SW 1271 (cell line): ENCODE measurements around the gene PCDHB8.
A peak's percentile ranks its signal among the peaks of the same experiment; 100 is the strongest.
"Not testable (repeated sequence)": the region's sequence is repeated elsewhere in the genome, so short reads cannot be mapped to it uniquely, and the experiment has no call there.

Experiments
- DNase-seq, 2 experiments: peaks; one replicate each; lab custom pipeline; 2025; lab: John Stamatoyannopoulos, UW

The PCDHB8 gene

DNA sequence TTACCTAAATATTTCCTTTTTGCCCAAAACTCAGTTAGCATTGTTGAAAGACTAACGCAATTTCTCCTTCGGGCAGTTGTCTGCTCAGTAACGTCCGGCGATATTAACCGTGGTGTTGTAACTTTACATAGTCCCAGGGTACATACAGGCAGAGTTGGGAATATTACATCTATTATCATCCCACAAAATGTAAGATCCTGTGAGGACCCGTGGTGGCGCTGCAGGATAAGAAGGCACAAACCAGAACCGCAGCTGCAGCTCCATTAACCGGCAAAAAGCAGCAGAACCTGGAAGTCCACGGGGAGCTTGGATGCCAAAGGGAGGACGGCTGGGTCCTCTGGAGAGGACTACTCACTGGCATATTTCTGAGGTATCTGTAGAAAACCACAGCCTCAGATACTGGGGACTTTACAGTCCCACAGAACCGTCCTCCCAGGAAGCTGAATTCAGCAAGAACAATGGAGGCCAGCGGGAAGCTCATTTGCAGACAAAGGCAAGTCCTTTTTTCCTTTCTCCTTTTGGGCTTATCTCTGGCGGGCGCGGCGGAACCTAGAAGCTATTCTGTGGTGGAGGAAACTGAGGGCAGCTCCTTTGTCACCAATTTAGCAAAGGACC, at the start of gene PCDHB8:
Gene PCDHB8 (plus strand): TSS at position 214 of the 615 bp plus-strand sequence. CDS start 245 bp downstream, at position 459.
- DNase-seq, result not testable (repeated sequence)

DNA sequence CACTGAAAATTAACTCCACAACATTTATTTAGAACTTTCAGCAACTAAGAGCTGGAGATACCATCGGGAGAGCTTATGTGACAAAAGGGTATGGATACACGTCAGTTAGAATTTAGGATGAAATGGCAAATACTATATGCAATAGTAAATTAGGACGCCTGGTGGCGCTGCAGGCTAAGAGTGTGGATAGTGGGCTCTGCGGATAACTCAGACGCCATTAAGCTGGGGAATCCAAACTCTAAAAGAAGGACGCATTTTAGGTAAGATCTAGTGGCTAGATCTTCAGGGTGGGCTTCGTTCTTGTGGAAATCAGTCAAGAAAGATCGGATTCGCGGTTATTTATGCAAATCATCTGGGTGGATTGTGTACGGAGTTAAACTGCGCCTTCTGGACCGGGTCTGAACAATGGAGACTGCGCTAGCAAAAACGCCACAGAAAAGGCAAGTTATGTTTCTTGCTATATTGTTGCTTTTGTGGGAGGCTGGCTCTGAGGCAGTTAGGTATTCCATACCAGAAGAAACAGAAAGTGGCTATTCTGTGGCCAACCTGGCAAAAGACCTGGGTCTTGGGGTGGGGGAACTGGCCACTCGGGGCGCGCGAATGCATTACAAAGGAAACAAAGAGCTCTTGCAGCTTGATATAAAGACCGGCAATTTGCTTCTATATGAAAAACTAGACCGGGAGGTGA, 42.4 kb upstream of the PCDHB8 start, which contains the start of gene PCDHB5:
Gene PCDHB5 (plus strand): TSS at position 177 of the 688 bp plus-strand sequence. CDS start 229 bp downstream, at position 406.
- peak in 1 of 2 experiments; percentile 15 for DNase-seq

GRCh38 chr5:141135718-141136266, 41.8 kb upstream of the PCDHB8 start:
- DNase-seq, result no peak

- DNase-seq, result not testable (repeated sequence)
These were observed 40.2 kb upstream of the PCDHB8 start for GRCh38 chr5:141137346-141137745.

GRCh38 chr5:141149812-141150211, 27.8 kb upstream of the PCDHB8 start, which contains the start of gene PCDHB6:
Gene PCDHB6 (plus strand): TSS chr5:141150057. CDS start chr5:141150258, 201 bp downstream.
- peak in 1 of 2 experiments; percentile 43 for DNase-seq

DNA sequence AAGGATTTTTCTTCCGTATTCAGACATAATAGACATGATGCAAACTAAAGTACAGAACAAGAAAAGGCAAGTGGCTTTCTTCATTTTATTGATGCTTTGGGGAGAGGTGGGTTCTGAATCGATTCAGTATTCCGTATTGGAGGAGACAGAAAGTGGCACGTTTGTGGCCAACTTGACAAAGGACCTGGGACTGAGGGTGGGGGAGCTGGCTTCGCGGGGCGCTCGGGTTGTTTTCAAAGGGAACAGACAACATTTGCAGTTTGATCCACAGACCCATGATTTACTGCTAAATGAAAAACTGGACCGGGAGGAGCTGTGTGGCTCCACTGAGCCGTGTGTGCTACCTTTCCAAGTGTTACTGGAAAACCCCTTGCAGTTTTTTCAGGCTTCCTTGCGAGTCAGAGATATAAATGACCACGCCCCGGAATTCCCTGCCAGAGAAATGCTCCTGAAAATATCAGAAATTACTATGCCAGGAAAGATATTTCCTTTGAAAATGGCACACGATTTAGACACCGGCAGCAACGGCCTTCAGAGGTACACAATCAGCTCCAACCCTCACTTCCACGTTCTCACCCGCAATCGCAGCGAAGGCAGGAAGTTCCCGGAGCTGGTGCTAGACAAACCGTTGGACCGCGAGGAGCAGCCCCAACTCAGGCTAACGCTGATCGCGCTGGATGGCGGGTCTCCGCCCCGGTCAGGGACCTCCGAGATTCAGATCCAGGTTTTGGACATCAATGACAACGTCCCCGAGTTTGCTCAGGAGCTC, 27.2 kb upstream of the PCDHB8 start:
- DNase-seq, result no peak

DNA sequence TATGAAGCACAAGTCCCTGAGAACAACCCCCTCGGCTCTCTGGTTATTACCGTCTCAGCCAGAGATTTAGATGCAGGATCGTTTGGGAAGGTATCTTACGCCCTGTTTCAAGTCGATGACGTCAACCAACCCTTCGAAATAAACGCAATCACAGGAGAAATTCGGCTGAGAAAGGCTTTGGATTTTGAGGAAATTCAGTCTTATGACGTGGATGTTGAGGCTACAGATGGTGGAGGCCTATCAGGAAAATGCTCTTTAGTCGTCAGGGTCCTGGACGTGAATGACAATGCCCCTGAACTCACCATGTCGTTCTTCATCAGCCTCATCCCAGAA, 26.6 kb upstream of the PCDHB8 start:
- DNase-seq, result no peak

DNA sequence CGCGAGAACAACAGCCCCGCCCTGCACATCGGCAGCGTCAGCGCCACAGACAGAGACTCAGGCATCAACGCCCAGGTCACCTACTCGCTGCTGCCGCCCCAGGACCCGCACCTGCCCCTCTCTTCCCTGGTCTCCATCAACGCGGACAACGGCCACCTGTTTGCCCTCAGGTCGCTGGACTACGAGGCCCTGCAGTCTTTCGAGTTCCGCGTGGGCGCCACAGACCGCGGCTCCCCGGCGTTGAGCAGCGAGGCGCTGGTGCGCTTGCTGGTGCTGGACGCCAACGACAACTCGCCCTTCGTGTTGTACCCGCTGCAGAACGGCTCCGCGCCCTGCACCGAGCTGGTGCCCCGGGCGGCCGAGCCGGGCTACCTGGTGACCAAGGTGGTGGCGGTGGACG, 26.0 kb upstream of the PCDHB8 start:
- DNase-seq, result not testable (repeated sequence)

GRCh38 chr5:141152096-141152495, 25.5 kb upstream of the PCDHB8 start:
- DNase-seq, result not testable (repeated sequence)

DNA sequence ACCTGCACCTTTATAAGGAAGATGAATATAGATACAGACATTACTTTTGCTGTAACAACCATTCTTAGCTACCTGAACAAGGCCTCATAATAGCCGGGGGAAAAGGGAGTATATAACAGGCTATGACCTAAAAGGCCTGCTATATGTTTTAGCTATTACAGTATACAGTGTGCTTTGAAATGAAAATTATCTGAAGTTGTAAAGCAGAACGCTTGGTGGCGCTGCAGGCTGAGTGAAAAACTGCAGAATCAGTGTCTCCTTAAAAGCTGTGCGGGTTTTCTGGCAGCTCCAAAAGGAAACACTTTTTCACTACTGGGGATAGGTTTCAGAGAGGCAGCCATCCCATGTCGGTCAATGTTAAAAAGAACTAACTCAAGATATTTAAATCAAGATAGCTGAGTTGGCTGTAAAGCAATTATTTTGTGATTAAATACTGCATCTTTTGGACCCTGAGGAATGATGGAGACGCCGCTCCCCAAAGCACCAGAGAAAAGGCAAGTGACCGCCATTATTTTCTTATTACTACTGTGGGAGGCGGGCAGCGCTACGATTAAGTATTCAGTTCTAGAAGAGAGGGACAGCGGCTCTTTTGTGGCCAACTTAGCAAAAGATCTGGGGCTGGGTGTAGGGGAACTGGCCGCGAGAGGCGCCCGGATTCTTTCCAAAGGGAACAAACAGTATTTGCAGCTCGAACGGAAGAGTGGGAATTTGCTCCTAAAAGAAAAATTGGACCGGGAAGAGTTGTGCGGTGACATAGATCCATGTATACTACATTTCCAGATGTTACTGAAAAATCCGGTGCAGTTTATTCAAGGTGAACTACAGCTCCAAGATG, 21.8 kb upstream of the PCDHB8 start:
- no peak for DNase-seq

- not testable (repeated sequence) for DNase-seq
These were observed 20.2 kb upstream of the PCDHB8 start for GRCh38 chr5:141157356-141157755.

- DNase-seq, result not testable (repeated sequence)
These were observed 19.7 kb upstream of the PCDHB8 start for GRCh38 chr5:141157901-141158300.

DNA sequence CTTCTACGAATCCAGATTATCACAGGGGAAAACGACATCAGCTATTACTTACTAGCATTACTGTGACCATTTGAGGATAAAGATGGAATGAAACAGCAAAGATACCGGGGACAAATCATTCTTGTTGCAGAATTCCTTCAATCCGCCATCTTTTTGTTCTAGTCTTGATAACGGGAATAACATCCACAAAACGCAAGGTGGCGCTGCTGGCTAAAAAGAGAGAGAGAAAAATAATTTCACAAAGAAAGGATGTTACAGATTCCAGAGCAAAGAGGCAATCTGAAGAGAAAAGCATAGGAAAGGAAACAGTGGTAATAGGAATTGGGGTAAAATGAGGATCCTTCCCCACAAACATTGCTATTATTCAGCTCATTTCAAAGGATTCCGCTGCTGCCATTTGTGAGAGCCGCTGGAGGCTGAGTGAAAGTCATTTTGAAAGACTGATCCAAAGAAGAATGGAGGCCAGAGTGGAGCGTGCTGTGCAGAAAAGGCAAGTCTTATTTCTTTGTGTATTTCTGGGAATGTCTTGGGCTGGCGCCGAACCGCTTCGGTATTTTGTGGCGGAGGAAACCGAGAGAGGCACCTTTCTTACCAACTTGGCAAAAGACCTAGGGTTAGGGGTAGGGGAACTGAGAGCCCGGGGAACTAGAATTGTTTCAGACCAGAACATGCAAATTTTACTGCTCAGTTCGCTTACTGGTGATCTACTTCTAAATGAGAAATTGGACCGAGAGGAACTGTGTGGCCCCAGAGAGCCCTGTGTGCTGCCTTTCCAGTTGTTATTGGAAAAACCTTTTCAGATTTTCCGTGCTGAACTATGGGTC, 5.0 kb upstream of the PCDHB8 start, which contains the start of gene PCDHB7:
Gene PCDHB7 (plus strand): TSS at position 264 of the 824 bp plus-strand sequence. CDS start 192 bp downstream, at position 456.
- DNase-seq, result no peak

DNA sequence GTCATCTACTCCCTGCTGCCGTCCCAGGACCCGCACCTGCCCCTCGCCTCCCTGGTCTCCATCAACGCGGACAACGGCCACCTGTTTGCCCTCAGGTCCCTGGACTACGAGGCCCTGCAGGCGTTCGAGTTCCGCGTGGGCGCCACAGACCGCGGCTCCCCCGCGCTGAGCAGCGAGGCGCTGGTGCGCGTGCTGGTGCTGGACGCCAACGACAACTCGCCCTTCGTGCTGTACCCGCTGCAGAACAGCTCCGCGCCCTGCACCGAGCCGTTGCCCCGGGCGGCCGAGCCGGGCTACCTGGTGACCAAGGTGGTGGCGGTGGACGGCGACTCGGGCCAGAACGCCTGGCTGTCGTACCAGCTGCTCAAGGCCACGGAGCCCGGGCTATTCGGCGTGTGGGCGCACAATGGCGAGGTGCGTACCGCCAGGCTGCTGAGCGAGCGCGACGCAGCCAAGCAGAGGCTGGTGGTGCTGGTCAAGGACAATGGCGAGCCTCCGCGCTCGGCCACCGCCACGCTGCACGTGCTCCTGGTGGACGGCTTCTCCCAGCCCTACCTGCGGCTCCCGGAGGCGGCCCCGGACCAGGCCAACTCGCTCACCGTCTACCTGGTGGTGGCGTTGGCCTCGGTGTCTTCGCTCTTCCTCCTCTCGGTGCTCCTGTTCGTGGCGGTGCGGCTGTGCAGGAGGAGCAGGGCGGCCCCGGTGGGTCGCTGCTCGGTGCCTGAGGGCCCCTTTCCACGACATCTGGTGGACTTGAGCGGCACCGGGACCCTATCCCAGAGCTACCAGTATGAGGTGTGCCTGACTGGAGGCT, 3.1 kb upstream of the PCDHB8 start:
- not testable (repeated sequence) for DNase-seq

DNA sequence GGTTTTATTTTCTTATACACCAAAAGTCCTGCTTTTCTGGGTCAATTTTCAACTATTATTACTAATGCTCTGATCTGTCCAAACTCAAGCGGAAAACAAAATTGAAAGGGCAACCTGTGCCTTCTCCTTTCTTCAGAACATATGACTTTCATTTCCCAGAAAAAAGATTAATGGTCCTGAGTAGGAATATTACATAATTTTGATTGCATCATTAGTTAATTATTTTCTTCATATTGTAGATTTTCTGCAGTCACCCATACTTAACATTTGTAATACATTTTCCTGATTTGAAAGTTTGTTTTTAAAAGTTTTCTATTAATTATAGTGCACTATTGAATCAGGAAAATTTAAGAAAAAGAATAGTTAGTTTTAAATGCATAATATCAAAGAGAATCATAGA, 1.7 kb upstream of the PCDHB8 start:
- DNase-seq, result no peak

- not testable (repeated sequence) for DNase-seq
These were observed 1.8 kb downstream of the PCDHB8 start for GRCh38 chr5:141179371-141179770.

DNA sequence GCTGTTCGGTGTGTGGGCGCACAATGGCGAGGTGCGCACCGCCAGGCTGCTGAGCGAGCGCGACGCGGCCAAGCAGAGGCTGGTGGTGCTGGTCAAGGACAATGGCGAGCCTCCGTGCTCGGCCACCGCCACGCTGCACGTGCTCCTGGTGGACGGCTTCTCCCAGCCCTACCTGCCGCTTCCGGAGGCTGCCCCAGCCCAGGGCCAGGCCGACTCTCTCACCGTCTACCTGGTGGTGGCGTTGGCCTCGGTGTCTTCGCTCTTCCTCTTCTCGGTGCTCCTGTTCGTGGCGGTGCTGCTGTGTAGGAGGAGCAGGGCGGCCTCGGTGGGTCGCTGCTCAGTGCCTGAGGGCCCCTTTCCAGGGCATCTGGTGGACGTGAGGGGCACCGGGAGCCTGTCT, 2.3 kb downstream of the PCDHB8 start:
- not testable (repeated sequence) for DNase-seq

GRCh38 chr5:141180313-141180712, 2.7 kb downstream of the PCDHB8 start:
- no peak for DNase-seq

GRCh38 chr5:141182248-141182647, 4.7 kb downstream of the PCDHB8 start, which contains the start of gene PCDHB16:
Gene PCDHB16 (plus strand): TSS chr5:141182387. CDS start chr5:141182560, 173 bp downstream.
- peak in 1 of 2 experiments; percentile 17 for DNase-seq
